Activated naive CD8-positive, alpha-beta T cell treated with anti-CD3 and anti-CD28 coated beads, Interleukin-2, amount 50 U/mL, for 16 hours (primary cell): Measurements from ENCODE around the gene UMAD1.

Experiments used
- DNase-seq: peaks from one replicate; pipeline ENCODE4 v3.0.0-alpha.2; 2020; ENCODE audit warnings: low read depth, low spot score

UMAD1 gene

GRCh38 chr7:7640221-7641128 lies at the start of gene UMAD1:
TSS of gene UMAD1 (plus strand) at chr7:7640752. CDS start at chr7:7673372, 32,620 bp downstream.
- DNase-seq, result peak; percentile 97

GRCh38 chr7:7595451-7595850 lies 45.1 kb upstream of the UMAD1 start:
- no peak for DNase-seq

DNA sequence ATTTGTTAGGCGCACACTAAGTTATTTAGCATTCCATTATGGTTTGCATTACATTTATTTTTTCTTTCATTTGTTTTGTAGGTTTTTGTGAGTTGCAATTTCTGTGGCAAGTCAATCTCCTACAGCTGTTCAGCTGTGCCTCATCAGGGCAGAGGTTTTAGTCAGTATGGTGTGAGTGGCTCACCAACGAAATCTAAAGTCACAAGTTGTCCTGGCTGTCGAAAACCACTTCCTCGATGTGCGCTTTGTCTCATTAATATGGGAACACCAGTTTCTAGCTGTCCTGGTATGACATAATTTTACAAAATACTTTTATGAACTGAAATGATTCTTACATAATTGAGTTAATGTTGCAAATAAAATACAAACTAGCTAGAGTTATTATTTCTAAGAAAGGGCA lies 44.4 kb upstream of the UMAD1 start:
- no peak for DNase-seq

DNA sequence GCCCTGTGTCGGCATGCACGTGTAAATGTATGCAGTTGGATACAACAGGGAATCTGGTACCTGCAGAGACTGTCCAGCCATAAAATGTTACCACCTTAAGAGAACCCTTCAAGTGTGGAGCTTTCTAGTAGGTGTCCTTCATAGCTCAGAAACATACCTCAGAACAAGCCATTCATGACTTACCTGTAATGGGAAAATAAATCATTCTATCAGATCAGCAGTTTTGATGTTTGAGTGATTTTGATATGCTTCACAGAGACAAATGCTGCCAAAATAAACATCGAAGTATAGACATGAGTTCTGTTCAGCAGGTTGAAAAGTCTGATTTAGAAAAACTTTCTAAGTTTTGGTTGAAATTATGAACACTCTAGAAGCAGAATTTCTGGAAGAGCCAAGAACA lies 33.5 kb upstream of the UMAD1 start:
- no peak for DNase-seq

DNA sequence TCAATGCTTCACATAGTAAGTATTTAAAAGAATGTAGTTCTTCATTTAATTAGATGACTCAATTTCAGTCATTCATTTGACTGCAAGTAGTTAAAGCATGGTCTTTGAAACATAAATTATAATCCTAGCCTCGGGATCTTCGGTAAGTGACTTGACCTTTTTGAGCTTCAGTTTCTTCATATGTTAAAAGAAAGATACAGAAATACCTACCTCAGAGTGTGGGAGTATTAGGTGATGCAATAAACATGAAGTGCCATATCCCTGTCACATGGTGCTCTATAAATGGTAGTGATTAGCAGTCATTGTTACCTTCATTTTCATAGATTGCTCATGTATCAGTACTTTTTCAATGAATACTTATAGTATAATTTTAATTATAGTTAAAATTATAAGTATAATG lies 31.2 kb upstream of the UMAD1 start:
- no peak for DNase-seq

DNA sequence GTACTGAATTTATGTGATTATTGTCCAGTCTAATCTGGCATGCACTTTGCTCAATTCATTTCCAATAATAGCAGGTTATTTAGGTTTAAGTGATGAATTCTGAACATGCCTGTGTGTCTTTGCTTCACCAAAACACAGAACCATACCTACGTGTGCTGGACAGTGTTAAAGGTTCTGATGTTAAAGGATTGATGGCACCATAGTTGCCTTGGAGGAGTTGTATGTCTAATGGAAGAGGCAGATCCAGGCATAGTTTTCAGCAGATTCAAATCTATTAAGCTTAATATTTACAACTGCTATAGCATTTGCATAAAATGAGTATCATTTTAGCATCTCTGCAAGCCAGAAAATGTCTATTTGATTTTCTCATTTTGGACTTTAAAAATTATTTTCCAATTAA lies 28.0 kb upstream of the UMAD1 start:
- DNase-seq, result no peak

- DNase-seq, result no peak
Measured at GRCh38 chr7:7613210-7613609, 27.3 kb upstream of the UMAD1 start.

GRCh38 chr7:7614018-7614741 lies 26.4 kb upstream of the UMAD1 start:
- DNase-seq, result no peak

DNA sequence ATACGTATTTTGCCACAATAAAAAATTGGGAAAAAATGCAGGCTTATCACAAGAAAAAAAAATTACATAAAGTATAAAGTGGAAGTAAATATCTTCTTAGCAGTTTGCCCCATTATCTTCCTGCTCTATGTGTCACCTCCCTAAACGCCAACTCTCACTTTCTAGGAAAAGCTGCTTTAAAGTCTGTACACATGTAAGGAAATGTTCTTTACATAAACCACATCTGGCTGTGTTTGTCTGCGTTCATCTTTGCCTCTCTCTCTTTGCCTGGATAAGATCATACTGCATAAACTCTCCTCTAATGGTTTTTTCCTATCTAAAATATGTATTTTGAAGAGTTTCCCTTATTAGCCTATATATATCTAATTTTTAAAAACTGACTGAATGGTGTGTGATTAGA lies 23.0 kb upstream of the UMAD1 start:
- DNase-seq, result no peak

- no peak for DNase-seq
Measured at GRCh38 chr7:7618410-7618809, 22.1 kb upstream of the UMAD1 start.

GRCh38 chr7:7620236-7620635 lies 20.3 kb upstream of the UMAD1 start:
- no peak for DNase-seq

- DNase-seq, result no peak
Measured at GRCh38 chr7:7620644-7621210, 19.8 kb upstream of the UMAD1 start.

DNA sequence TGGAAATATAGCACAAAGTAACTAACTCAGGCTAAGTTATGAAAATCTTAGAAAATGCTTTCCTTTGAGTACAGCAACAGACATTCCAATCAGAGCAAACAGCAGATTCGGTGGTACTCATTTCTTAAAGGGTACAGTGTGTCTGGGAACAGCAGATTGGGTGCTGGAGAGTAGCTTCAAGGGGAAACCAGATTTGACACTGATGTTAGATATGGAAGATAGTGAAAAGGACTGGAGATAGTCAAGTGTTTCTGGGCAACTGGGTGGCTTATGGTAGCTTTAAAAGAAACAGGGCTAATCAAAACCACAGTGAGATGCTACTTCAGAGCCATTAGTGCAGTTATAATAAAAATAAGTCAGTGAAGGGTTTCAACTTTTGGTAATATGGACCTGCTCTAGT lies 12.1 kb upstream of the UMAD1 start:
- no peak for DNase-seq

DNA sequence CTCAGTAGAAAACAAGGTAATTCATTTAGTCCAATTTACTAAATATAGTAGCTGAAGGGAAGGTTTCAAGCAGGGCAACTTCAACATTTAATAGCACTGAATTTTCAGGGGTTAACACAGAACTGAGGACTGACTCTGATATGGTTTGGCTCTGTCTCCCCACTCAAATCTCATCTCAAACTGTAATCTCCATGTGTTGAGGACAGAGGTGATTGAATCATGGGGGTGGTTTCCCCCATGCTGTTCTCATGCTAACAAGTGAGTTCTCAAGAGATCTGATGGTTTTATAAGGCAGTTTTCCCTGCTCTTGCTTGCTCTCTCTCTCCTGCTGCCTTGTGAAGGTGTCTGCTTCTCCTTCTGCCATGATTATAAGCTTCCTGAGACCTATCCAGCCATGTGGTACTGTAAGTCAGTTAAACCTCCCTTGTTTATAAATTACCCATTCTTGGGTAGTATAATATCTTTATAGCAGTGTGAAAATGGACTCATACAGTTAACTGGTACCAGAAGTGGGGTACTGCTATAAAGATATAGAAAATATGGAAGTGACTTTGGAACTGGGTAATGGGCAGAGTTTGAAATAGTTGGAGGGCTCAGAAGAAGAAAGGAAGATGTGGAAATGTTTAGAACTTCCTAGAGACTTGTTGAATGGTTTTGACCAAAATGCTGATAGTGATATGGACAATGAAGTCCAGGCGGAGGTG lies 9.8 kb upstream of the UMAD1 start:
- no peak for DNase-seq

DNA sequence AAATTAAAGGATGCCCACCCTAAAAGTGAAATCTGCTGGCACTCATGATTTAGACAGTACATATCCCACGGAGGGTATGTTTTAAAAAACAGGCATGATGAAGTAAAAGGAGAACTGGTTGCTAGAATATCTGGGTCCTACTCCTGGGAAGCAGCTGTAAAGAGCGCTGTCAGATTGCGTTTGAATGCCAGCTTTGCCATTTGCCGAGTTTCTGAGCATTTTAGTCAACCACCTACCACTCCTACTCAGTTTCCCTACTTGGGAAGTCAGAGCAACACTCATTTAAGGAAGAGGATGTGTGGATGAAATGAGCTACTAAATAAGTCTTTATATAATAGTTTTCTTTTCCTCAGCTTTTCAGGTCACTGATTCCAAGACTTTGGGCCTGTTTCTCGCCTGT lies 1.1 kb upstream of the UMAD1 start:
- no peak for DNase-seq

DNA sequence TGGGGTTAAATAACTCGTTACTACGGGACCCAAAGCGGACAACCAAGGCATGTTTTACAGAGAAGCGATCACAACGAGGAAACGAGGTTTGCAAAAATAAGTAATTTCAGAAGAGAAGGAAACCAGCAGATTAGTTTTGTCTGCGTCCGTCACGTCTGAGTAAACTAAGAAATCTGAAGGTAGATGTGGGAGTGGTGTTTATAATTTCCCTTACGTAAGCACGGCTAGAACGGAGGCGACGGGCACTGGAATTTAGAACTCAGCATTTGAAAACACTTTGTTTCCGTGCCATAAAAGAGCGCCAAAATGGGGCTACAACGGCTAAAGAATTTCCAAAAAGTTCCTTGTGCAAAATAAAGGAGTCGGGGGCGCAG lies 718 bp upstream of the UMAD1 start:
- peak; percentile 7 for DNase-seq

GRCh38 chr7:7641129-7641663 lies 644 bp downstream of the UMAD1 start:
- no peak for DNase-seq

- DNase-seq, result no peak
Measured at GRCh38 chr7:7642081-7642480, 1.5 kb downstream of the UMAD1 start.

- no peak for DNase-seq
Measured at GRCh38 chr7:7647495-7648036, 7.0 kb downstream of the UMAD1 start.

DNA sequence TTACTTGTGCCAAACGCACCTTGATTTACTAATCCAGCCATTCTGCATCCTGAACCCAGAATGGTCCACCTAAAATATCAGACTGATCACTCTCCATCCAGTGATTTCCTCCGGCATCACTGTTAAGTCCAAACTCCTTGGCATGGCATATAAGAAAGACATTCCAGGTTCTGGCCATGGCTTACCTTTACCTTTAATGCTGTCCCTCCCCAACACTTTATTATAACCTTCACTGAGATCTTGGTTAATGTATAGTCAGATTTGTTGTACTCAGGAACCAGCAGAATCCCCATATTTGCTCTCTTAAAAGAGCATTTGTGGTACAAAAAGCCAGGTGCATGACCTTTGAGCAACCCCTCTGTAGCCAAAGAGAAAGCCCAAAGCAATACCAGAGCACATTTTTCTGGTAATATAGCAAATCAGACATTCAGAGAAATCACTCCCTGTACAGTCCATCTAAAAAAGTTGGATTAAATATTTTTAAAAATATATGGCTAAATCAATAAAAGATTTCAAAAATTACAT lies 10.2 kb downstream of the UMAD1 start:
- DNase-seq, result no peak

DNA sequence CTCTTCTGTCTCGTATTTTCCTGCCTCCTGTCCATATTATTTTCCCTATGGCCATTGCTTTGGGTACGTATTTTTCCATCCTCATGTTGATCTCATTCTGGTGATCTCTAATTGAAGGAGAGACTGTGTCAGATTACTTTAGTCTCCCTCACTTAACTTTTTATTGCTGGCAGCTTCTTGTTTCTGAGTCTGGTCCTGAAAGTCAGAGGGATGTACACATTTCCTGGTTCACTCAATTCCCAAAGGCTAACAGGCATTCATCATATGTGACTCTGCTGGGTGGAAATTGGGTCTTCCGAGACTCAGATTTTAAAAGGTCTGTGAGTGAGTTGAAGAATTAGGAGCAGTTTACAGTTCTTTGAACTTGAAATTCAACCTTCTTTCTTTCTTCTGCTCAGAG lies 10.9 kb downstream of the UMAD1 start:
- DNase-seq, result no peak
